ENCODE results near the gene RFC1.

DNA sequence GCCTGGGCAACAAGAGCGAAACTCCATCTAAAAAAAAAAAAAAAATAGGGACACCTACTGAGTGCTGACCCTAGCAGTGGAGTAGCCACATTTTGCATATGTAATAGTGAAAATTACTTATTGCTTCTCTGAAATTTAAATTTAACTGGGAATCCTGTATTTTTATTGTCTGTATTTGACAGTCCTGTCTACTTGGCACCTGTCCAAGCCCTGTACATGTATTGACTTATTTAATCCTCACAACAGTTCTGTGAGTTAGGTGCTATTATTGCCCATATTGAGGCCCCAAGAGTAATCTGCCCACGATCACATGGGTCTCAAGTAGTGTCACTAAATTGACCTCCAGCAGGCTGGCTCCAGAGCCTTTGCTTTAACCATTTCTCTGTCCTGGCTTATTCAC is 102.3 kb downstream of the RFC1 start:
- no peak for TF ChIP-seq CTCF (IDR thresholded peaks at IDR 0.05)
- TF ChIP-seq POLR2A (IDR thresholded peaks at IDR 0.05) = no peak
- no peak for TF ChIP-seq POLR2AphosphoS5 (IDR thresholded peaks at IDR 0.05)
